ENCODE results near the gene DAAM1.
A peak's percentile ranks its signal among the peaks of the same experiment; 100 is the strongest.

The DAAM1 gene

DNA sequence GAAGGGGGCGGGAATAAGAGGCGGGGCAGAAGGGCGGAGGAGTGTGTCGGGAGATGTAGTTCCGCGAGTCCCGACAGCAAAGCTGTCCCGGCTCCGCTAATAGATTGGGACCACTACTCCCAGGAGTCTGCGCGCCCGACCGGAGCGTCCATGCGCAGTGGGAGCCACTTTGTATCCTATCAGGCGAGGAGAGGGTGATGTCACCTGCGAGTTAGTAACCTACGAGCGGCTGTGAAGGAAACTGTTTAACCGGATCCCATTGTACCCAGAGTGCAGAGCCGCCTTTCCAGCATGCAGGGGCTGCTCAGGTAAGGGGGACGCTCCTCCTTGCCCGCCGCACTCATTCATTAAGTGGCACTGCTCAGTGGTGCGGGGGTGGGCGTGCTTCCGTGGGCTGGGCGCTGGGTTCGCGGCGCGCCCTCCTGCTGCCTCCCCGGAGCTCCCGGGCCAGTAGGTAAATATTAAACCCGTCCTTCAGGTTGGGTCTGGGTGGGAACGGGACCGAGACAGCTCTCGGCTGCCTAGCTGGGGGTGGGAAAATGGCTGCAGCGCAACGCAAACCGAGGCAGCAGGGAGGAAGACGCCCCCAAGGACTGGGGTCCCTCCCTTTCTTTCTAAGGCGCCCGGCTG is at the start of gene DAAM1:
Gene DAAM1 (plus strand): TSS at position 207 of the 630 bp plus-strand sequence. CDS start 74,811 bp downstream, outside the sequence.
- DNase-seq = peak; percentile 86

DNA sequence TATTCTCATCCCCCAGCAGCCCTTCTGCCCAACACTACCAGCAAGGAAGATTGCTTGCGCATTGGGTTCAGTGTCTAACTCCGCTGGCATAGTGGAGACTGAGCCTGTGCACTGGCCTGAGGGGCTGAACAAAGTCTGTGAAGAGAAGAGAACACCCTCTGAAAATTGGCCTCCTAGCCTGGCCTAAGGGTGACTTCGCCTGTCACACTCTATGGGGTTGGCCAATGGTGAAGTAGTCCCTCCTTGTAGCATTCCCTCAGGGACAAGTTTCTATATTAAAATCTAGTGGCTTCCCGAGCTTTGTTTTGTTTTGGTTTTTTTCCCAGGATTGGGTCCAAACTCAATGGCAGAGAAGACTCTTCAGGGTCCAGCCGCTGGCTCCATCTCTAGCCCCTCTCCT is 49.1 kb upstream of the DAAM1 start:
- no peak for DNase-seq

DNA sequence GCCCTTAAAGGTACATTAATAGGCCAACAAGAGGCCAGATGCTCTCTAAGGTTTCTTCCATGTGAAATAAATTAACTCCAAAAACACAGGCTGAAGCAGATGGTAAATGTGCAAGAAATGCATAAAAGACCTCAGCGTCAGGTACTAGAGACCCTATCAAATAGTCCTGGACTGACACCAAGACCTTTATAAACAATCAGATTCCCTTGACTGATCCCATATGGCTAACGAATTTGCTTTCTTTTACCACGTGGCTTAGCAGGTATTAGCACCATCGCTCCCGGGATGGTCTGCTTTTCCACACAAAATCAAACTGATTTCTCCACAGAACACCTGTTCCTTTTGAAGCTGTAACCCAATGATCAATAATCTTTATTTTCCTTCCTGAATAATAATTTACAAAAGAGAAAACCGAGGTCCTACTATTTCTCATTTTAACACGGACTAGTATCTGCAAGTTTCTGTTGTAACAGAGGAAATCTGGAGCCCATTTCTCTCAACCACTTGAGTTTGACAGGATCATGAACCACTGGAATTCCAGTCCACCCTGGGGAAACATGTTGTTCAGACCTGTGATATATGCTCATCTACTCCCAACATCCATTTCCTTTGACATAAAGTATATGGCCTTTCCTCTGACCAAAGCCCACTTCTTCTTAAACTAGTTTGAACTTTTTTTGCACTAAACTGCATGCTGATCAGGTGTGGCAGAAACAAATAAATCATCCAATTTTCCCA is 48.2 kb upstream of the DAAM1 start:
- no peak for DNase-seq

- DNase-seq = no peak
Observed at GRCh38 chr14:59146484-59146883, 42.0 kb upstream of the DAAM1 start.

GRCh38 chr14:59147007-59147406 is 41.5 kb upstream of the DAAM1 start:
- no peak for DNase-seq

GRCh38 chr14:59148334-59148900 is 40.0 kb upstream of the DAAM1 start:
- no peak for DNase-seq

GRCh38 chr14:59150990-59151389 is 37.5 kb upstream of the DAAM1 start:
- no peak for DNase-seq

GRCh38 chr14:59154373-59154772 is 34.1 kb upstream of the DAAM1 start:
- no peak for DNase-seq

GRCh38 chr14:59155886-59156285 is 32.6 kb upstream of the DAAM1 start:
- no peak for DNase-seq

DNA sequence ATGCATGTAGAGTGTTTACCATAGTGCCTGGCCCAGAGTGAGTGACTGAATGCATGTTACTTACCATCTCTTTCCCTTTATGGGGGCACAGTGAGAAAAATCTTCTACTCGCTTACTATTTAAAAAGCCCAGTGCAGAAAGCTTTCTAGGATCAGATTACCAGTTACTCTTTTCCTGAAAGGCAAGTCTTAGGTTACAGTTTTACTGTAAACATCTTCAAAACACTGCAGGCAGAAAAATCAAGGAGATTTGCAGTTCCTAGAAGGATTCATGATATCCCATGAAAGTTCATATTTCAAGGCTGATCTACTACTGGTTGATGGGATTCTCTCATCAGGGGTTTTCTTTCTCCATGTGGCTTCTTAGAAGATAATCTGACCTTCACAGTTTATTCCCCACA is 29.3 kb upstream of the DAAM1 start:
- no peak for DNase-seq

DNA sequence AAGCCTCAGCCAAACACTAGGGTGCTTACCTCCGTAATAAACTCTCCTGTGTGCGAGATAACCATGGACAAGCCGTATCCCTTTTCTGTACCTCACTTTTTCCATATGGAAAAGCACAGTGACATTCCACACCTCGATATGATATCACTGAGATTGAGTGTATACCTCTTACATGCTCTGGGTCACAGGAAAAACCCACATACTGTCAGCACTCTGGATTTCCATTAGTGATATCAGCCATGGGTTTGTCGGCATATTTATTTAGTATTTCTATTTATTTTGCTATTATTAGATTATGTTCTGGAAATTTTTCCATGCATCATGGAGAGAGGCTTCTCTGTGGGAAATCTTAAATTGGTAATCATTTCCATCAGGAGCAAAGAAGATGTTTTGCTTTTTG is 28.0 kb upstream of the DAAM1 start:
- DNase-seq = no peak

- DNase-seq = no peak
Observed at GRCh38 chr14:59161561-59162175, 26.8 kb upstream of the DAAM1 start.

DNA sequence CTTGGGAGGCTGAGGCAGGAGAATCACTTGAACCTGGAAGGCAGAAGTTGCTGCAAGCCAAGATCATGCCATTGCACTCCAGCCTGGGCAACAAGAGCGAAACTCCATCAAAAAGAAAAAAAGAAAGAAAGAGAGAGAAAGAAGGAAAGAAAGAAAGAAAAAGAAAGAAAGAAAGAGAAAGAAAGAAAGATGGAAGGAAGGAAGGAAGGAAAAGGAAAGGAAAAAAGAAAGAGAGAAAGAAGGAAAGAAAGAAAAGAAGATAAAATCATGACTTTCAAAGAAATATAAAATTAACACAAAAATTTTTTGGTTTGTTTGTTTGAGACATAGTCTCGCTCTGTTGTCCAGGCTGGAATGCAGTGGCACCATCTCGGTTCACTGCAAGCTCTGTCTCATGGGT is 22.2 kb upstream of the DAAM1 start:
- no peak for DNase-seq

DNA sequence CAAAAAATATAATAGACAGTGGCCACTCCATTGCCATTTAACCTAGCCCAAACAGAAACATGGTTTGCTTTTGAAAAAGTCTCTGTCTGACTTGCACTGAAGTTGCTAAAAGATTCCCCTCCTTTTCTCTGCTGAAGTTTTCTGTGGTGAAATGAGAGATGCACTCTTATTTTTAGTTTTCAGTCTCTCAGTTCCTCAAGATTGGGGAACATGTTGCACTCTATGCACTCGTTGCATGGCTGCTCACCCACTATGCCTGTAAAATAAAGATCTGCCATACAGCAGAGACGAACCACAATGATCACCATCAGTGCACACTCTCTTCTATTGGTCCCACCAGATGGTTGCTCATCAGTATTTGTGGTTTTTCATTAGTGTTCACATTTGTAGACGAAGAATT is 13.1 kb upstream of the DAAM1 start:
- DNase-seq = no peak

DNA sequence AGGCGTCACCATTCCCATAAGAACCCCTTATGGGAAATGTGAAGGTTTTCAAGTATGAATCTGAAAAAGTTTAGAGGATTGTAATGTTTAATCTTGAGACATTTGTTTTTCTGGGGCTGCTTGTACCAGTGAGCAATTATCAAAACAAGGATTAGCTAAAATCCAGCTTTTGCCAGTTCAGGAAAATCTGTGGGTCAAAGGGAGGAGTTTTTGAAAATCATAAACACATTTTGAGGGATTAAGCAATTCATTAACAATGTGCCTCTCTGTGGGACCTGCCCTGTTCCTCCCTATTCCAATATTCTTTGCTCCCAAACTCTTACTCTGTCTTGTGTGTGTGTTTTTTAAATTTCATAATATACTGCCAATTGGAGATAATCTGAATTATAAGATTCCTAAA is 11.7 kb upstream of the DAAM1 start:
- DNase-seq = no peak

GRCh38 chr14:59177262-59177661 is 11.2 kb upstream of the DAAM1 start:
- DNase-seq = no peak

- DNase-seq = no peak
Observed at GRCh38 chr14:59181791-59182190, 6.7 kb upstream of the DAAM1 start.

DNA sequence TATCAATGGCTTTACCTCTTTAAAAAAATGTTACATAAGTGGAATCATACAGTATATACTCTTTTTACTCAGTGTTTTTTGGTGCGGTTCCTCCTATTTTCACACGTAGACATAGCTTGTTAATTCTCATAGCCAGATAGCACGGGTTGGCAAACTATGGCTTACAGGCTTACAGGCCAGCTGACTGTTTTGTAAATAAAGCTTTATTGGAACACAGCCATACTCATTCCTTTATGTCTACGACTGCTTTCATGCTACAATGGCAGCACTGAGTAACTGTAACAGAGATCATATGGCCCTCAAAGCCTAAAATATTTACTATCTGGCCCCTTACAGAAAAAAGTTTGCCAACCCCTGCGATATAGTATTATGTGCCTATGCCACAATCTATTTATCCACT is 5.8 kb upstream of the DAAM1 start:
- no peak for DNase-seq

DNA sequence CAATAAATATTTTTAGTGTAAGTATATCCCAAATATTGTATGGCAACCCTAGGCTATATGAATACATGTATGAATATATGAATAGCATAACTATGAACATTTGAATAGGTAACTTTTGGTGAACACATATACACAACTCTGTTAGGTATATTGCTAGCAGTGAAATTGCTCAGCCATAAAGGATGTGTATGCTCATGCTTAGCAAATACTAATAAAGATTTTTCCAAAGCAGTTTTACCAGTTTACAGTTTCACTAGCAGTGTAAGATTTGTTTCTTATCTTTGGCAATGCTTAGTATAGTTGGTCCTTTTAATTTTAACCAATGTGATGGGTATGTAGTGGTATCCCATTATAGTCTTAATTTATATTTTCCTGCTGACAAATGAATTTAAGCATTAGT is 5.3 kb upstream of the DAAM1 start:
- DNase-seq = no peak

DNA sequence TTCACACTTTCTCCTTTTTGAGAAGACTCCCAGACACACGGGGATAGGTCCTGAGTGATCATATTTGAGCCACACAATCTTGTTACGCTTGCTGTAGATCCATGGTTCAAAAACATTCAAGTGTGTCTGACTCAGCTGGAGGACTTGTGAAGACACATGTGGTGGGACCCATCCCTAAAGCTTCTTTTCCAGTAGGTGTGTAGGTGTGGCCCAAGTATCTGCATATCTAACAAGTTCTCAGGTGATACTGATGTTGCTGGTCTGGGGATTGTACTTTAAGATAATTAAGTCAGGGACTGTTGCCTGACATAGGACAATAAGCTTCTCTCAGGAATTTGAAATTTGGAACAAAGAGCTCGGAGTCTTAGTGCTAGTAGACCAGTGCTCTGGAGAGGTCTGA is 4.1 kb upstream of the DAAM1 start:
- no peak for DNase-seq

DNA sequence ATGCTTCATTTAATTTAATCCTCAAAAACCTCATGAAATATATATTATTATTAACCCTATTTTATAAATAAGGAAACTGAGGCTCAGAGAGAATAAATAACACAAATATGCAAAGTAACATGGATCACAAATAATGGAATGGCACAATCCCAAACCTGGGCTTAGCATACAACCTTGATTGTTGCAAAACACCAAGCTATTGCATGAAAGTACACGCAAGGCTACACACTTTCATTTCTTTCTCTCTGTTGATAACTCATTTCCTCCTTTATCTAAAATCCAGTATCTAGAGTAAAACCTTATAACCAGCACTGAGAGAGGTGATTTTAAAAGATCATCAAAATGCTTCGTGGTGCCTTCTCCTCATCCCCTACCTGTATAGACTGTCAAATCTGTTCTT is 2.8 kb upstream of the DAAM1 start:
- DNase-seq = no peak

GRCh38 chr14:59186306-59186705 is 2.2 kb upstream of the DAAM1 start:
- DNase-seq = no peak

GRCh38 chr14:59187118-59187517 is 1.3 kb upstream of the DAAM1 start:
- no peak for DNase-seq

DNA sequence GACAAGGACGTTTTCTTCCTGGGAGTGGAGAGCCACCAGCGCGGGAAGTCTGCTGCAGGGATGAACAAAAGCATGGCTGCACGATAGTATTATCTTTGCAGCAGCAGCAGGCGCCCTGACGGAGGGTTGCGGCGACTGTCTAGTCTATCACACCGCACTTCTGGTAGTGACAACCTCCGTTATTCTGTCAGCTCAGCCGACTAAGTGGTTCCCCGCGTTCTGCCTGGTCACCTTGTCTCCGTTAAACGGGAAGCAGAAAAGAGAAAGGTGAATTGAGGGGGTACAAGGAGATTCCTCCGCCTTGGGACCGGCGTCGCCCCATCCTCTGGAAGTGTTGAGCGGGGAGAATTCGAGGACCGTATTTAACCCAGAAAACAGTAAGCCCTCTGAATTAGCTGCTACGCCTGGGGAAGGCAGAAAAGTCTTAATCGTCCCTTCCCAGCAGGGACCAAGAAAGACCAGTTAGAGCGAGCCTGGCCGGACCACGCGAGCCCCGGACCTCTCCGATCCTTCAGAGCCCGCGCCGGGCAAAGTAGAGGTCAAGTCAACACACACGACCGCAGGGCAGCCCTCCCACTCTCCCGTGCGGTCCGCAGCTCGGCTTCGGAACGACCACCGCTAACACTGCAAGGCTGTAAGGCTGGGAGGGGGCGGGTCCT is 536 bp upstream of the DAAM1 start:
- DNase-seq = no peak
